ENCODE measurements around the gene MAP3K21. TPM values are rescaled to one million over a fixed set of nuclear protein-coding genes. Genes with fewer than 3 reads are reported as not detected.

MAP3K21 gene
- total RNA-seq, 1 donor from 2014 or later, result 9.2 TPM

GRCh38 chr1:233432916-233433315, 105.4 kb downstream of the MAP3K21 start:
- DNase-seq (no peak), ATAC-seq (no peak)
- no peaks in the 10 kb centered on the region for H3K4me1 ChIP-seq
- no peaks in the 10 kb centered on the region for H3K9me3 ChIP-seq
- TF ChIP-seq, protein P1, sequence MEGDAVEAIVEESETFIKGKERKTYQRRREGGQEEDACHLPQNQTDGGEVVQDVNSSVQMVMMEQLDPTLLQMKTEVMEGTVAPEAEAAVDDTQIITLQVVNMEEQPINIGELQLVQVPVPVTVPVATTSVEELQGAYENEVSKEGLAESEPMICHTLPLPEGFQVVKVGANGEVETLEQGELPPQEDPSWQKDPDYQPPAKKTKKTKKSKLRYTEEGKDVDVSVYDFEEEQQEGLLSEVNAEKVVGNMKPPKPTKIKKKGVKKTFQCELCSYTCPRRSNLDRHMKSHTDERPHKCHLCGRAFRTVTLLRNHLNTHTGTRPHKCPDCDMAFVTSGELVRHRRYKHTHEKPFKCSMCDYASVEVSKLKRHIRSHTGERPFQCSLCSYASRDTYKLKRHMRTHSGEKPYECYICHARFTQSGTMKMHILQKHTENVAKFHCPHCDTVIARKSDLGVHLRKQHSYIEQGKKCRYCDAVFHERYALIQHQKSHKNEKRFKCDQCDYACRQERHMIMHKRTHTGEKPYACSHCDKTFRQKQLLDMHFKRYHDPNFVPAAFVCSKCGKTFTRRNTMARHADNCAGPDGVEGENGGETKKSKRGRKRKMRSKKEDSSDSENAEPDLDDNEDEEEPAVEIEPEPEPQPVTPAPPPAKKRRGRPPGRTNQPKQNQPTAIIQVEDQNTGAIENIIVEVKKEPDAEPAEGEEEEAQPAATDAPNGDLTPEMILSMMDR (IDR thresholded peaks at IDR 0.05), result no peak
- no peak overlapping the region for H3K4me3 ChIP-seq
- H3K36me3 ChIP-seq, result no peaks in the 10 kb centered on the region
- H3K27me3 ChIP-seq (ENCODE audit: low read depth), result no peaks in the 10 kb centered on the region
- no peak overlapping the region for H3K27ac ChIP-seq
- intact Hi-C loops (cut with DNase I), result no loop called here

DNA sequence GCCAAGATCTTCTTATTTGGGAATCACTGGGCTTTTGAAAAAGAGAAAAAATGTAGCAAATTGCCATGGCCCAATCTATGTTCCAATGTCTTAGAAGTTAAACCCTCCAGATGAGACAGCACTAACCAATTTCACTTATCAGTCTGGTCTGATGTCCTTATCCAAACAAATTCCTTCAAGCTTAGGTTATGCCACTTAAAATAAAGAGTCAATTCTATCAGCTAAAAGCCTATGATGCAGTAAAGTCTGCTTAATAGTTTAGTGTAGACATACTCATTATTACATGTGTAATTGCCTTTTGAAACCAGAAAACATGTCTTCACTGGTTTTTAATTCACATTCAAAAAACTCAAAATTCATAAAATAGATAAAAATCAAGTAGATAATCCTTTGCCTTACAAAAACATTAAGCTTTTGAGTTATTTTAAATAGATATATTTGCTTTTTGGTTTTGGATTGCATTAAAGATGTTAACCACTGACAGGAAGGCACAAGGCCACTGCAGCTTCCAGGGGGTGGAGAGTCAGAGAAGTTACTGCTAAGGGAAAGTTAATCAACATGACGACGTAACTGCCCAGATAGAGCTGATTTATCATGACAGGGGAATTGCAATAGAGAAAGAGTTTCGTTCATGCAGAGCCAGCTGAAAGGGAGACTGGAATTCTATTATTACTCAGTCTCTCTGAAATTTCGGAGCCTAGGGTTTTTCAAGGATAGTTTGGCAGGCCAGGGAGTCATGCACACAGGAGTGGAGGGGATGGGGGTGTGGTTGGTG, 106.1 kb downstream of the MAP3K21 start:
- H3K4me1 ChIP-seq, result no peaks in the 10 kb centered on the region
- no peaks in the 10 kb centered on the region for H3K9me3 ChIP-seq
- H3K27ac ChIP-seq, result no peak overlapping the region
- intact Hi-C loops (cut with DNase I), result no loop called here
- H3K36me3 ChIP-seq, result no peaks in the 10 kb centered on the region
- H3K27me3 ChIP-seq (ENCODE audit: low read depth), result no peaks in the 10 kb centered on the region
- ATAC-seq, result no peak
- TF ChIP-seq, protein P1 (IDR thresholded peaks at IDR 0.05), result no peak
- DNase-seq, result no peak
- no peak overlapping the region for H3K4me3 ChIP-seq

Other genes starting within 250 kb of the MAP3K21 start
- 11.3 TPM for gene PCNX2, start 32.0 kb upstream of the MAP3K21 start, total RNA-seq

All from lower lobe of right lung (tissue), 2 donors.